ENCODE measurements around the gene MLN.

The MLN gene

DNA sequence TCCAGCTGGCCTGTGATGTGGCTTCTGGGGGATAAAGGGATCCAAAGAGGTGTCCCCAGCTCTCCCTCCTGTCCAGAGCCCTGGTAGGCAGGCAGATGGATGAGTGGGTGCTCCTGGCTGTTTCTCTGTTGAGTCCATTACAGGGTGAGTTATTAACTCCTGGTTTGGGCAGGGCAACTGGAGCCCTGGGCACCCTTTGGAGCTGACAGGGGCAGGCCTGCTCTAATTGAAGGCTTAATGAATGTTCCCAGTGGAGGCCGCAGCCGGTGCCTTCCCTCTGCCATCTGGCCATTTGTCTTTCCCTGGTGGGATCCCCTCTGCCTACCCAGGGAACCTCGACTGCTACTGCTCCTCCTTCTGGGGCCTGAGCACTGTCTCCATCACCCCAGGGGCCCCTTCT lies 44.7 kb upstream of the MLN start:
- Histone ChIP-seq H3K27me3 (replicated peaks; ENCODE audit: insufficient read depth, low read length) (peaks cover 11% of the 10 kb centered on the region), H2AFZ (ENCODE audit: low read length) (no peak overlapping the region), H3K9me2 (replicated peaks; ENCODE audit: insufficient read depth, low read length) (no peaks in the 10 kb centered on the region), H3K4me1 (ENCODE audit: low read length) (no peaks in the 10 kb centered on the region), H3K27ac (ENCODE audit: low read length) (no peak overlapping the region), H3K9me3 (replicated peaks; ENCODE audit: insufficient read depth, low read length) (no peaks in the 10 kb centered on the region), H3K9ac (ENCODE audit: low read length) (no peak overlapping the region), H3F3A (ENCODE audit: insufficient read depth, low read length) (no peaks in the 10 kb centered on the region), H3K4me3 (ENCODE audit: low read length) (no peak overlapping the region), H3K79me2 (ENCODE audit: low read length) (no peaks in the 10 kb centered on the region), H3K36me3 (replicated peaks; ENCODE audit: insufficient read depth, low read length) (no peaks in the 10 kb centered on the region), H4K20me1 (ENCODE audit: insufficient read depth, low read length) (no peaks in the 10 kb centered on the region), H3K4me2 (ENCODE audit: low read depth, low read length) (no peak overlapping the region)
- DNase-seq, result no peak
- no peak for TF ChIP-seq EZH2 (optimal IDR thresholded peaks at IDR 0.05; ENCODE audit: low read depth, low read length)
- TF ChIP-seq, protein P1, sequence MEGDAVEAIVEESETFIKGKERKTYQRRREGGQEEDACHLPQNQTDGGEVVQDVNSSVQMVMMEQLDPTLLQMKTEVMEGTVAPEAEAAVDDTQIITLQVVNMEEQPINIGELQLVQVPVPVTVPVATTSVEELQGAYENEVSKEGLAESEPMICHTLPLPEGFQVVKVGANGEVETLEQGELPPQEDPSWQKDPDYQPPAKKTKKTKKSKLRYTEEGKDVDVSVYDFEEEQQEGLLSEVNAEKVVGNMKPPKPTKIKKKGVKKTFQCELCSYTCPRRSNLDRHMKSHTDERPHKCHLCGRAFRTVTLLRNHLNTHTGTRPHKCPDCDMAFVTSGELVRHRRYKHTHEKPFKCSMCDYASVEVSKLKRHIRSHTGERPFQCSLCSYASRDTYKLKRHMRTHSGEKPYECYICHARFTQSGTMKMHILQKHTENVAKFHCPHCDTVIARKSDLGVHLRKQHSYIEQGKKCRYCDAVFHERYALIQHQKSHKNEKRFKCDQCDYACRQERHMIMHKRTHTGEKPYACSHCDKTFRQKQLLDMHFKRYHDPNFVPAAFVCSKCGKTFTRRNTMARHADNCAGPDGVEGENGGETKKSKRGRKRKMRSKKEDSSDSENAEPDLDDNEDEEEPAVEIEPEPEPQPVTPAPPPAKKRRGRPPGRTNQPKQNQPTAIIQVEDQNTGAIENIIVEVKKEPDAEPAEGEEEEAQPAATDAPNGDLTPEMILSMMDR (IDR thresholded peaks at IDR 0.05; ENCODE audit: low read length), result no peak
- no peak for TF ChIP-seq EZH2phosphoT487 (IDR thresholded peaks at IDR 0.05; ENCODE audit: low read length)

DNA sequence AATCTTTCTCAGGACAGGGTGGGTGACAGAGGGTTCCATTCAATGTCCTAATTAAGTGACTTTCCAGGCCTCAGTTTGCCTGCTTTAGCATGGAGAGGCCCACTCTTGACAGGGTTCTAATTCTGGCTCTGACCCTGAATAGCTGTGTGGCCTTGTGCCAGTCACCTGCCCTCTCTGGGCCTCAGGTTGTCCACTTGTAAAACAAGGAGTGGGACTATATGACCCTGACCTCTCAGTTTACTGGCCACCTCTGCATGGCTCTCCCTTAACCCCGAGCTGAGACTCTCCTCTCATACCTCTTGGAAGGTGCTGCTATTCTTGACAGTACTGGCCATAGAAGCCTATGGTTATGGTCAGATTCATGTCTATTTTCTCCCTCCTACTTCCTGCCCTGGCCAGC lies 44.1 kb upstream of the MLN start:
- no peaks in the 10 kb centered on the region for H3K36me3 ChIP-seq (replicated peaks; ENCODE audit: insufficient read depth, low read length)
- H3K9me3 ChIP-seq (replicated peaks; ENCODE audit: insufficient read depth, low read length), result no peaks in the 10 kb centered on the region
- no peaks in the 10 kb centered on the region for H4K20me1 ChIP-seq (ENCODE audit: insufficient read depth, low read length)
- H3K27ac ChIP-seq (ENCODE audit: low read length), result no peak overlapping the region
- H2AFZ ChIP-seq (ENCODE audit: low read length), result no peak overlapping the region
- no peaks in the 10 kb centered on the region for H3K79me2 ChIP-seq (ENCODE audit: low read length)
- TF ChIP-seq EZH2phosphoT487 (IDR thresholded peaks at IDR 0.05; ENCODE audit: low read length), result no peak
- no peak for TF ChIP-seq EZH2 (optimal IDR thresholded peaks at IDR 0.05; ENCODE audit: low read depth, low read length)
- TF ChIP-seq, protein P1 (IDR thresholded peaks at IDR 0.05; ENCODE audit: low read length), result no peak
- no peaks in the 10 kb centered on the region for H3K9me2 ChIP-seq (replicated peaks; ENCODE audit: insufficient read depth, low read length)
- no peaks in the 10 kb centered on the region for H3K4me1 ChIP-seq (ENCODE audit: low read length)
- H3K4me2 ChIP-seq (ENCODE audit: low read depth, low read length), result no peak overlapping the region
- DNase-seq, result no peak
- H3K27me3 ChIP-seq (replicated peaks; ENCODE audit: insufficient read depth, low read length), result peaks cover 11% of the 10 kb centered on the region
- H3F3A ChIP-seq (ENCODE audit: insufficient read depth, low read length), result no peaks in the 10 kb centered on the region
- no peak overlapping the region for H3K9ac ChIP-seq (ENCODE audit: low read length)
- H3K4me3 ChIP-seq (ENCODE audit: low read length), result no peak overlapping the region

DNA sequence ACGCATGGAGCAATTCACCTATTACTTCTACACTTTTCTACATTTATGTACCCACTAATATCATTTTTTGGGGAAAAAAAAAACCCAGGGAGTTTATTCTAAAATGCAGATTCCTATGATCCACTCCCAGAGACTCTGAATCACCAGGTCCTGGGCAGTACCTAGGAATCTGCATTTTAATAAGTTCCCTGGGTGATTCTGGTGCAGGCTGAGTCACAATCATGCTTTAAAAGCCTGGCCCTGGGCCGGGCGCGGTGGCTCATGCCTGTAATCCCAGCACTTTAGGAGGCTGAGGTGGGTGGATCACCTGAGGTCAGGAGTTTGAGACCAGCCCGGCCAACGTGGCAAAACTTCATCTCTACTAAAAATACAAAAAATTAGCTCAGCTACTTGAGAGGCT lies 43.3 kb upstream of the MLN start:
- Histone ChIP-seq H3K79me2 (ENCODE audit: low read length) (no peaks in the 10 kb centered on the region), H3K4me1 (ENCODE audit: low read length) (no peaks in the 10 kb centered on the region), H2AFZ (ENCODE audit: low read length) (no peak overlapping the region), H3K36me3 (replicated peaks; ENCODE audit: insufficient read depth, low read length) (no peaks in the 10 kb centered on the region), H3K9me2 (replicated peaks; ENCODE audit: insufficient read depth, low read length) (no peaks in the 10 kb centered on the region), H3K4me3 (ENCODE audit: low read length) (no peak overlapping the region), H3K27ac (ENCODE audit: low read length) (no peak overlapping the region), H3K27me3 (replicated peaks; ENCODE audit: insufficient read depth, low read length) (peaks cover 11% of the 10 kb centered on the region), H3K9ac (ENCODE audit: low read length) (no peak overlapping the region), H4K20me1 (ENCODE audit: insufficient read depth, low read length) (no peaks in the 10 kb centered on the region), H3K4me2 (ENCODE audit: low read depth, low read length) (no peak overlapping the region), H3F3A (ENCODE audit: insufficient read depth, low read length) (no peaks in the 10 kb centered on the region), H3K9me3 (replicated peaks; ENCODE audit: insufficient read depth, low read length) (no peaks in the 10 kb centered on the region)
- TF ChIP-seq EZH2 (optimal IDR thresholded peaks at IDR 0.05; ENCODE audit: low read depth, low read length) (no peak), EZH2phosphoT487 (IDR thresholded peaks at IDR 0.05; ENCODE audit: low read length) (no peak)
- TF ChIP-seq, protein P1 (IDR thresholded peaks at IDR 0.05; ENCODE audit: low read length), result no peak
- no peak for DNase-seq
